Measurements from ENCODE around the gene PARD3. TPM values are rescaled to one million over a fixed set of nuclear protein-coding genes. Genes with fewer than 3 reads are reported as not detected.

PARD3 gene
- total RNA-seq, 4 donors from 2014 or later = 115 to 226 (median 141) TPM

DNA sequence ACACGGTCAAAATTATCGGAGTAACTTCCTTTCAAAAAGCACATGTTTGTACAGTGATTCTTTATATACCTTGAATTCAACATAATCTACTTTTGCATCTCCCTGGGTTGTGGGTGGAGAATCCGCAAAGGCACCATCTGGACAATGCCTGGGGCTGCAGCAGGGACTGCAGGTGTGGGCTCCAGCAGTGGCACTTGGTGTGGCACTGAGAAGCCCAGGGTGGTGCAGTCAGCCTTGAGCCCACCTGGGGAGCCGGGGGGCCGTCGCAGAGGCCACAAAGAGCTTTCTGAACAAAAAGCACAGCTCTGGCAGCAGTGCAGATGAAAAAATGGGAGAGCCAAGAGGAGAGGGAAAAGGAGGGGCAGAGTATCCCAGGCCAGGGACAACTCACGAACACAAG is 22.2 kb downstream of the PARD3 start:
- 50% methylated on average over 7 of the region's 7 CpGs for WGBS
- H3K36me3 ChIP-seq = no peaks in the 10 kb centered on the region
- no peaks in the 10 kb centered on the region for H3K9me3 ChIP-seq
- peaks cover 37% of the 10 kb centered on the region for H3K4me1 ChIP-seq
- no peak for TF ChIP-seq POLR2AphosphoS5 (IDR thresholded peaks at IDR 0.05)
- TF ChIP-seq, protein P1, sequence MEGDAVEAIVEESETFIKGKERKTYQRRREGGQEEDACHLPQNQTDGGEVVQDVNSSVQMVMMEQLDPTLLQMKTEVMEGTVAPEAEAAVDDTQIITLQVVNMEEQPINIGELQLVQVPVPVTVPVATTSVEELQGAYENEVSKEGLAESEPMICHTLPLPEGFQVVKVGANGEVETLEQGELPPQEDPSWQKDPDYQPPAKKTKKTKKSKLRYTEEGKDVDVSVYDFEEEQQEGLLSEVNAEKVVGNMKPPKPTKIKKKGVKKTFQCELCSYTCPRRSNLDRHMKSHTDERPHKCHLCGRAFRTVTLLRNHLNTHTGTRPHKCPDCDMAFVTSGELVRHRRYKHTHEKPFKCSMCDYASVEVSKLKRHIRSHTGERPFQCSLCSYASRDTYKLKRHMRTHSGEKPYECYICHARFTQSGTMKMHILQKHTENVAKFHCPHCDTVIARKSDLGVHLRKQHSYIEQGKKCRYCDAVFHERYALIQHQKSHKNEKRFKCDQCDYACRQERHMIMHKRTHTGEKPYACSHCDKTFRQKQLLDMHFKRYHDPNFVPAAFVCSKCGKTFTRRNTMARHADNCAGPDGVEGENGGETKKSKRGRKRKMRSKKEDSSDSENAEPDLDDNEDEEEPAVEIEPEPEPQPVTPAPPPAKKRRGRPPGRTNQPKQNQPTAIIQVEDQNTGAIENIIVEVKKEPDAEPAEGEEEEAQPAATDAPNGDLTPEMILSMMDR (IDR thresholded peaks at IDR 0.05) = no peak
- no peaks in the 10 kb centered on the region for H3K27me3 ChIP-seq
- no peak for DNase-seq (ENCODE audit: low spot score in 2 of 2)
- no peak overlapping the region for H3K4me3 ChIP-seq
- no peak overlapping the region for H3K27ac ChIP-seq

- Histone ChIP-seq H3K27me3 (no peaks in the 10 kb centered on the region), H3K4me1 (peaks cover 43% of the 10 kb centered on the region), H3K9me3 (no peaks in the 10 kb centered on the region), H3K27ac (no peak overlapping the region), H3K36me3 (no peaks in the 10 kb centered on the region), H3K4me3 (no peak overlapping the region)
- no peak for DNase-seq (ENCODE audit: low spot score in 2 of 2)
- 70% methylated on average over 23 of the region's 23 CpGs for WGBS
- TF ChIP-seq POLR2A (IDR thresholded peaks at IDR 0.05) (no peak), POLR2AphosphoS5 (IDR thresholded peaks at IDR 0.05) (no peak), EP300 (IDR thresholded peaks at IDR 0.05) (no peak)
- TF ChIP-seq, protein P1 (IDR thresholded peaks at IDR 0.05) = peak in 1 of 2 donors; percentile 7
Observed at GRCh38 chr10:34791947-34792346, 23.1 kb downstream of the PARD3 start.

GRCh38 chr10:34791228-34791627 is 23.9 kb downstream of the PARD3 start:
- WGBS = 95% methylated on average over 15 of the region's 15 CpGs
- H3K9me3 ChIP-seq = no peaks in the 10 kb centered on the region
- TF ChIP-seq, protein P1 (IDR thresholded peaks at IDR 0.05) = no peak
- no peaks in the 10 kb centered on the region for H3K27me3 ChIP-seq
- no peak for DNase-seq (ENCODE audit: low spot score in 2 of 2)
- no peaks in the 10 kb centered on the region for H3K36me3 ChIP-seq
- H3K4me1 ChIP-seq = peaks cover 46% of the 10 kb centered on the region
- H3K27ac ChIP-seq = no peak overlapping the region
- H3K4me3 ChIP-seq = no peak overlapping the region

DNA sequence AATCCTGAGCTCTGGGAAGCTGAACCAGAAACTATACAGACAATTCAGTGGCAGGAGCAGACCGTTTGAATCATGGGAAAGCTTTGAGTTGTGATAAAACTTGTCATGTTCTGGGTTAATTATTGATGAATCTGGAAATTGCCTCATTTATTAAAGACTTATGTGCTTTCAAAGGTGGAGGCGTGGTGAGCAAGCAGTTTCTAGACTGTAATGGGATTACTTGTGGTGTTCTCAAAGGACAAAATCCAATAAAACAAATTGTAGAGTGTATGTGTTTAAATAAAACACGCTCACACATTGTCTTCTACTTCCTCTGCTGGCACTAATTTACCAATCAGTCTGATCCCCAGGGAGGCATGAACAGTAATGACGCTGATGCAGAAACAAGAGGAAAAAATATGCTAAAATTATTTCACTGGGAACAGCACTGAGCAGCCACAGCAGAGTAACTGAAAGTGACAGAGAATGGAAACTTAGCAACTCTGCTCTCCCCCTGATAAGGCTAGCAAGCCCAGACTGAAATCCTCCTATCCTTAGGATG is 25.1 kb downstream of the PARD3 start:
- no peak overlapping the region for H3K27ac ChIP-seq

DNA sequence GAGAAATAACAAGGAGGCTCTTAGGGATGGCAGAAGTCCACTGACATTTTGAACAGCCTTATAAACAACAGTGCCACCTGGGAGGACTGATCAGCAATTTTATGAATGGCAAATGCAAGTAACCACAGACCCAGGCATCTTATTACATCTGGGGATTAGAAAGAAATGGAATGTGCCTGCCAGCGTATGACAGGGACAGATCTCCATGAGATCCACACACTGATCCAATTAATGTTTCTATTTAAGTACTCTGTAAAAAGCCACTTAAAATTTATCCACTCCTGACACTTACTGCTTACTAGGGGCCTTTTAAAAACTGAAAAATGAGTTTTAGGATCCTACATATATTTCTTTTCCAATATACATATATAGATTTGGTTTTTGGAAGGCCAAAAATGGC is 28.6 kb downstream of the PARD3 start:
- Histone ChIP-seq H3K4me1 (peaks cover 42% of the 10 kb centered on the region), H3K27ac (no peak overlapping the region), H3K36me3 (no peaks in the 10 kb centered on the region), H3K4me3 (no peak overlapping the region), H3K27me3 (no peaks in the 10 kb centered on the region), H3K9me3 (no peaks in the 10 kb centered on the region)
- TF ChIP-seq, protein P1 (IDR thresholded peaks at IDR 0.05) = no peak
- TF ChIP-seq POLR2A (IDR thresholded peaks at IDR 0.05) (no peak), EP300 (IDR thresholded peaks at IDR 0.05) (no peak), POLR2AphosphoS5 (IDR thresholded peaks at IDR 0.05) (no peak)
- no peak for DNase-seq (ENCODE audit: low spot score in 2 of 2)
- WGBS = 25% methylated on average over 1 of the region's 1 CpG

More for the DNA sequence above, 25.1 kb downstream of the PARD3 start:
- Histone ChIP-seq H3K9me3 (no peaks in the 10 kb centered on the region), H3K27me3 (no peaks in the 10 kb centered on the region), H3K4me3 (no peak overlapping the region), H3K4me1 (peaks cover 49% of the 10 kb centered on the region), H3K36me3 (no peaks in the 10 kb centered on the region)
- TF ChIP-seq POLR2A (IDR thresholded peaks at IDR 0.05) = no peak
- TF ChIP-seq POLR2AphosphoS5 (IDR thresholded peaks at IDR 0.05) = no peak
- TF ChIP-seq, protein P1 (IDR thresholded peaks at IDR 0.05) = no peak
- no peak for TF ChIP-seq EP300 (IDR thresholded peaks at IDR 0.05)
- 24% methylated on average over 4 of the region's 4 CpGs for WGBS
- DNase-seq (ENCODE audit: low spot score in 2 of 2) = no peak
